Pulmonary artery endothelial cell (primary cell): ENCODE data around the gene APOC4. TPM values are rescaled to one million over a fixed set of nuclear protein-coding genes. Genes with fewer than 3 reads are reported as not detected.

ENCODE experiments used
- DNase-seq: peaks from one replicate; pipeline ENCODE4 v3.0.0-alpha.2; 2011; ENCODE audit warnings: low read depth, low spot score
- total RNA-seq: library from RNA; depleted of rRNA; stranded (reverse); fragments of >200 nt; gene quantifications from 2 replicates; pipeline ENCODE4 v1.2.3, GENCODE V29; 2014

Gene APOC4
- total RNA-seq, 1 donor from 2014 or later = not detected

DNA sequence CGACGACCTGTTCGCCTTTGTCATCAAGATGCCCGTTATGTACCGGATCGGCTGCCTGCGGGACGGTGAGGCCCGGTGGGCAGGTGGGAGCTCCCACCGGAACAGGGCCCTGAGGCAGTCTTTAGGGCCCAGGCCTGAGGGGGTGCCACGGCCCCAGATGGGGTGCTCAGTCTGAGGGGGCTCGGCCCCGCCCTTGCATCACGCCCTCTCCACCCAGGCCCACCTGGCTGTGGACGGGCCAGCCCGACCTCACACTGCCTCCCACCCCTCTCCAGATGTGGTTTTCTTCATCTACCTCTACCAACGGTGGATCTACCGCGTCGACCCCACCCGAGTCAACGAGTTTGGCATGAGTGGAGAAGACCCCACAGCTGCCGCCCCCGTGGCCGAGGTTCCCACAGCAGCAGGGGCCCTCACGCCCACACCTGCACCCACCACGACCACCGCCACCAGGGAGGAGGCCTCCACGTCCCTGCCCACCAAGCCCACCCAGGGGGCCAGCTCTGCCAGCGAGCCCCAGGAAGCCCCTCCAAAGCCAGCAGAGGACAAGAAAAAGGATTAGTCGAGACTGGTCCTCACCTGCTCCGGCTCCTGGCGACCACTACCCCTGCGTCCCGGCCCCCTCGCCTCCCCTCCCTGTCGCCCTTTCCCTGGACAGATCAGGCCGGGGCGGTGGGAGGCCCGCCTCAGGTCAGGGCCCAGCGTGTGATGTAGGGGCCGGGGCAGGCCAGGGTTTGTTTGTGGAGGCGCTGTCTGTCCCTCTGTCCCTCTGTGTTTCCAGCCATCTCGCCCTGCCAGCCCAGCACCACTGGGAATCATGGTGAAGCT lies 50.5 kb downstream of the APOC4 start:
- DNase-seq = no peak

DNA sequence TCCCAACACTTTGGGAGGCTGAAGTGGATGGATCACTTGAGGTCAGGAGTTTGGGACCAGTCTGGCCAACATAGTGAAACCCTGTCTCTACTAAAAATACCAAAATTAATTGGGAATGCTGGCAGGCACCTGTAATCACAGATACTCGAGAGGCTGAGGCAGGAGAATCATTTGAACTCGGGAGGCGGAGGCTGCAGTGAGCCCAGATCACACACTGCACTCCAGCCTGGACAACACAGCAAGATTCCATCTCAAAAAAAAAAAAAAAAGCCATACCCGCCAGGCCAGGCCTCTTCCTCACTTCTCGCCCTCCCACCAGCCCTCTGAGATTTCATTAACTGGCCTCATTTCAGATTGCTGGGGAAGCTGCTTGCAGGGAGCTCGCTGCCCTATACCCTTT lies 51.5 kb downstream of the APOC4 start:
- DNase-seq = no peak

DNA sequence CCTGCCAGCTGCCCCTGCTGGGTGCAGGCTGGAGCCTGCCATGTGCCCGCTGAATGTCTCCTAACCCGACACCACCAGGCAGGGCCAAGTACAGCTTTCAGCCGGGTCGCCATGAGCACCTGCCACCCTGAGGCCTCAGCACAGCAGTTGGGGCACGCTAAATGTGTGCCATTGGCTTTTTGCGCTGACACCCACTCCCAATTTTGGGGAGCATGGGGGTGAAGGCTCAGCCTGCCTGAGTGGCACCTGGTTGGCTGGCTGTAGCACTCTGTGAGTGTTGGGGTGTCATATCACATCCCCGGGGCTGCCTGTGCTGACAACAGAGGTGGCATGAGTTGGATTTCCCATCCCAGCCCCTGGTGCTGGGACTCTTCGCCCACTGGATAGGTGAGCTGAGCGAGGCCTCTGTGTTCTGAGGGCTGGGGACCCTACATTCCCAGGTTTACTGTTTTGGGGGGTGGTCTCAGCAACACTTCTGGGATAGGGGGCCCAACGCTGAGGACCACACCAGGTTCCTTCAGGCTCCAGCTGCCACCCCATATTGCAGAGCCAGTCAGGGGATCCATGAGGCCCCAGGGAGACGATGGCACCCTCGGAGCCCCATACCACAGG lies 52.0 kb downstream of the APOC4 start:
- no peak for DNase-seq

Other genes with a start within 250 kb of the APOC4 start
- not detected in 2 replicates for gene CEACAM16, start 243.1 kb upstream of the APOC4 start, total RNA-seq
- 2.5 and 4.5 TPM in 2 replicates for gene BCL3, start 193.5 kb upstream of the APOC4 start, total RNA-seq
- gene CBLC, start 164.3 kb upstream of the APOC4 start, total RNA-seq = 0.07 and 0.13 TPM in 2 replicates
- 8.0 and 22.4 TPM in 2 replicates for gene BCAM, start 133.1 kb upstream of the APOC4 start, total RNA-seq
- gene NECTIN2, start 95.9 kb upstream of the APOC4 start, total RNA-seq = 101 and 112 TPM in 2 replicates
- 78.6 and 100 TPM in 2 replicates for gene TOMM40, start 51.0 kb upstream of the APOC4 start, total RNA-seq
- gene APOE, start 36.4 kb upstream of the APOC4 start, total RNA-seq = 0.53 and 1.7 TPM in 2 replicates
- gene APOC1, start 27.6 kb upstream of the APOC4 start, total RNA-seq = 1.2 and 1.8 TPM in 2 replicates
- gene APOC2, start 3.8 kb downstream of the APOC4 start, total RNA-seq = not detected in 2 replicates
- 24.9 and 35.3 TPM in 2 replicates for gene CLPTM1, start 13.1 kb downstream of the APOC4 start, total RNA-seq
- 10.7 and 12.1 TPM in 2 replicates for gene RELB, start 59.2 kb downstream of the APOC4 start, total RNA-seq
- gene CLASRP, start 96.8 kb downstream of the APOC4 start, total RNA-seq = 11.0 and 13.3 TPM in 2 replicates
- gene ZNF296, start 134.2 kb downstream of the APOC4 start, total RNA-seq = 0.14 and 0.26 TPM in 2 replicates
- 18.8 and 26.3 TPM in 2 replicates for gene GEMIN7, start 137.0 kb downstream of the APOC4 start, total RNA-seq
- gene PPP1R37, start 150.9 kb downstream of the APOC4 start, total RNA-seq = 23.2 and 25.4 TPM in 2 replicates
- gene NKPD1, start 218.7 kb downstream of the APOC4 start, total RNA-seq = 0.11 and 0.13 TPM in 2 replicates
- gene TRAPPC6A, start 236.0 kb downstream of the APOC4 start, total RNA-seq = 8.0 and 17.2 TPM in 2 replicates
- 3.5 and 4.2 TPM in 2 replicates for gene BLOC1S3, start 236.5 kb downstream of the APOC4 start, total RNA-seq